K562 (cell line): ENCODE data around the gene MED15. TPM values are rescaled to one million over a fixed set of nuclear protein-coding genes. Genes with fewer than 3 reads are reported as not detected.

Source experiments
- ATAC-seq: fragments of 200-7000 bp; cut with Tn5 transposase; 3 replicates; pipeline ENCODE4 v1.9.1; 2020; ENCODE audit warnings: moderate library complexity
- BruUV-seq: library from RNA; stranded (reverse); fragments of 400-500 nt; replicated peaks from 2 replicates; lab custom pipeline; 2021; lab: Mats Ljungman, UMichigan
- CTCF ChIA-PET: fragments of 300-600 bp; formaldehyde crosslinking; extraction: SDS; loops from one replicate; lab custom pipeline; 2021; ENCODE audit warnings: low intra/inter-chr PET ratio; lab: Yijun Ruan, JAX
- POLR2A ChIA-PET: fragments of 300-600, 350-650 bp; sonication (Branson Sonifier 250); formaldehyde crosslinking; extraction: SDS; loops from one replicate; lab custom pipeline; 2021; ENCODE audit warnings: antibody characterized with exemption, inconsistent platforms; lab: Yijun Ruan, JAX
- DNase-seq, 4 experiments: peaks; one replicate each; pipeline versions ENCODE4 v3.0.0 to v3.0.0-alpha.2; 2011 to 2018; ENCODE audit warnings: low spot score in 3 of 4, mixed read lengths in 3 of 4; ENCODE audit errors: extremely low read depth in 1 of 4
- FAIRE-seq: peaks from 2 replicates; lab custom pipeline; 2011; peaks lifted over from hg19 to GRCh38; lab: Jason Lieb, UNC
- H2AFZ ChIP-seq: 2 replicates; pipeline ENCODE4 v1.6.0; 2011; ENCODE audit warnings: low read depth, low read length, control low read depth, inconsistent platforms
- H3K27ac ChIP-seq: fragments of 200-600 bp; 3 replicates; pipeline ENCODE4 v1.8.0; 2011; ENCODE audit warnings: low read depth, mild to moderate bottlenecking, control low read depth, inconsistent platforms, low read length, moderate library complexity, mixed read lengths; ENCODE audit errors: extremely low read depth
- H3K27me3 ChIP-seq, 2 experiments: fragments of 300-600 bp in 1 of 2; 2 replicates in 1 of 2; 3 replicates in 1 of 2; pipeline versions ENCODE4 v1.6.0 to v1.8.0; 2011; ENCODE audit warnings: inconsistent platforms in 2 of 2, low read length in 2 of 2, mild to moderate bottlenecking in 1 of 2, mixed read lengths in 1 of 2, moderate library complexity in 1 of 2; ENCODE audit not compliant: control insufficient read depth in 2 of 2, insufficient read depth in 2 of 2
- H3K36me3 ChIP-seq: fragments of 300-600 bp; 3 replicates; pipeline ENCODE4 v1.8.0; 2011; ENCODE audit warnings: mild to moderate bottlenecking, low read length, inconsistent platforms; ENCODE audit not compliant: control insufficient read depth, insufficient read depth
- H3K4me1 ChIP-seq, 2 experiments: fragments of 200-600 bp in 1 of 2; replicated peaks in 1 of 2; 2 replicates in 1 of 2; 3 replicates in 1 of 2; pipeline versions ENCODE4 v1.5.1 to v1.8.0; 2011; ENCODE audit warnings: inconsistent platforms in 2 of 2, low read length in 2 of 2, mild to moderate bottlenecking in 1 of 2, mixed read lengths in 1 of 2, moderate library complexity in 1 of 2; ENCODE audit not compliant: control insufficient read depth in 2 of 2, insufficient read depth in 2 of 2
- H3K4me2 ChIP-seq: 2 replicates; pipeline ENCODE4 v1.6.1; 2011; ENCODE audit warnings: low read length, control low read depth, inconsistent platforms, mixed read lengths; ENCODE audit not compliant: insufficient read depth
- H3K4me3 ChIP-seq: fragments of 200-600 bp; sonication (generic), shearing (Covaris generic); 2 replicates; pipeline ENCODE4 v1.5.1; 2016; ENCODE audit warnings: control low read depth, inconsistent platforms
- H3K79me2 ChIP-seq: fragments of 200-600 bp; 3 replicates; pipeline ENCODE4 v1.8.0; 2011; ENCODE audit warnings: low read length, inconsistent platforms; ENCODE audit not compliant: control insufficient read depth, insufficient read depth
- H3K9ac ChIP-seq, 2 experiments: 2 replicates each; pipeline versions ENCODE4 v1.6.0 to v1.6.1; 2011; ENCODE audit warnings: low read depth in 2 of 2, low read length in 2 of 2, control low read depth in 1 of 2, inconsistent platforms in 1 of 2, mild to moderate bottlenecking in 1 of 2, mixed read lengths in 1 of 2; ENCODE audit not compliant: insufficient read depth in 1 of 2
- H3K9me1 ChIP-seq: one replicate; pipeline ENCODE4 v1.6.0; 2011; ENCODE audit warnings: inconsistent platforms, mild to moderate bottlenecking, low read length, moderate library complexity; ENCODE audit not compliant: control insufficient read depth, insufficient read depth
- H3K9me3 ChIP-seq: replicated peaks from 2 replicates; pipeline ENCODE4 v1.5.1; 2011; ENCODE audit warnings: low read depth, low read length, inconsistent platforms; ENCODE audit not compliant: control insufficient read depth, insufficient read depth
- H4K20me1 ChIP-seq: replicated peaks from 2 replicates; pipeline ENCODE4 v1.6.1; 2011; ENCODE audit warnings: low read length, inconsistent platforms, mixed read lengths; ENCODE audit not compliant: control insufficient read depth, insufficient read depth
- CBX5 ChIP-seq: IDR thresholded peaks from 2 replicates; pipeline ENCODE4 v1.6.1; 2014; ENCODE audit warnings: low read depth, borderline replicate concordance
- ESRRA ChIP-seq: fragments of 450-650 bp; IDR thresholded peaks from 2 replicates; pipeline ENCODE4 v1.6.1; 2014; ENCODE audit warnings: low read depth, mild to moderate bottlenecking, moderate library complexity, borderline replicate concordance
- FOS ChIP-seq: IDR thresholded peaks from 3 replicates; pipeline ENCODE4 v1.6.1; 2011; ENCODE audit not compliant: insufficient read length; ENCODE audit errors: extremely low read depth
- HDAC2 ChIP-seq: fragments of 450-650 bp; IDR thresholded peaks from 2 replicates; pipeline ENCODE4 v1.6.1; 2016; ENCODE audit warnings: mild to moderate bottlenecking
- HMGN3 ChIP-seq: IDR thresholded peaks from 2 replicates; pipeline ENCODE4 v1.6.1; 2011; ENCODE audit warnings: borderline replicate concordance, low read depth, mild to moderate bottlenecking, mixed read lengths, low read length; ENCODE audit not compliant: insufficient read length; ENCODE audit errors: extremely low read depth
- LCOR ChIP-seq: sonication (generic); formaldehyde crosslinking; IDR thresholded peaks from 2 replicates; pipeline ENCODE4 v1.8.0; 2022; ENCODE audit warnings: mild to moderate bottlenecking, missing genetic modification reagents
- MAZ ChIP-seq, 2 experiments: fragments of 450-650 bp in 1 of 2; sonication (generic) in 1 of 2; formaldehyde crosslinking; IDR thresholded peaks in 1 of 2; conservative IDR thresholded peaks in 1 of 2; 2 replicates each; pipeline versions ENCODE4 v1.4.0 to v1.5.0; 2020; ENCODE audit warnings: mild to moderate bottlenecking in 1 of 2, missing genetic modification reagents in 1 of 2
- NFE2 ChIP-seq: IDR thresholded peaks from 2 replicates; pipeline ENCODE4 v1.6.1; 2014; ENCODE audit warnings: antibody characterized with exemption, low read depth
- POLR2AphosphoS5 ChIP-seq: IDR thresholded peaks from 2 replicates; pipeline ENCODE4 v1.6.1; 2011; ENCODE audit warnings: mild to moderate bottlenecking, low read depth, low read length, moderate library complexity; ENCODE audit not compliant: control insufficient read depth, insufficient read depth
- POLR3G ChIP-seq: IDR thresholded peaks from 2 replicates; pipeline ENCODE4 v1.6.1; 2011; ENCODE audit not compliant: insufficient read length, insufficient replicate concordance; ENCODE audit errors: extremely low read depth
- TFAP4 ChIP-seq: sonication (generic); formaldehyde crosslinking; IDR thresholded peaks from 2 replicates; pipeline ENCODE4 v1.8.0; 2022; ENCODE audit warnings: missing genetic modification reagents, mild to moderate bottlenecking, moderate library complexity, borderline replicate concordance
- TOE1 ChIP-seq, 2 experiments: fragments of 450-650 bp in 1 of 2; sonication (generic) in 1 of 2; formaldehyde crosslinking in 1 of 2; IDR thresholded peaks; 2 replicates each; pipeline versions ENCODE4 v1.7.1 to v1.8.0; 2016 to 2022; ENCODE audit warnings: borderline replicate concordance in 2 of 2, mild to moderate bottlenecking in 2 of 2, antibody characterized with exemption in 1 of 2, inconsistent platforms in 1 of 2, low read depth in 1 of 2, missing genetic modification reagents in 1 of 2, moderate library complexity in 1 of 2
- WGBS: fragments of 100-300 bp; shearing (Covaris generic); methylation state at CpG from one replicate; pipeline ENCODE4 v1.1.6; 2016; ENCODE audit warnings: low coverage, mixed read lengths; ENCODE audit not compliant: insufficient coverage; ENCODE audit errors: missing lambda C conversion rate; 5-methylcytosine and 5-hydroxymethylcytosine counted together
- in situ Hi-C: fragments of 300-500 bp; cut with MboI; formaldehyde crosslinking; loops from 4 replicates; pipeline ENCODE4 v1.15.0; 2018; ENCODE audit warnings: inconsistent platforms, mixed read lengths
- intact Hi-C: fragments of 100-400 bp; cut with micrococcal nuclease; formaldehyde crosslinking; loops from 2 replicates; pipeline ENCODE4 v1.14.2; 2022
- polyA plus RNA-seq, 8 experiments: library from polyadenylated mRNA; depleted of rRNA in 4 of 8; stranded (reverse) in 5 of 8; unstranded in 3 of 8; fragments of >200 nt; fragmentation: Nextera tagmentation in 2 of 8; fragmentation: Illumina TruSeq in 1 of 8; extraction: Ambion mirVana in 2 of 8; extraction: Trizol in 1 of 8; gene quantifications; 2 replicates each; pipeline versions ENCODE4 v1.2.1 to v1.2.3, GENCODE V29; 2011 to 2014; ENCODE audit warnings: inconsistent platforms in 1 of 8, missing spikeins in 1 of 8
- total RNA-seq, 7 experiments: library from RNA; depleted of rRNA in 6 of 7; stranded (reverse); fragments of >200 nt in 6 of 7; fragmentation: Illumina TruSeq in 2 of 7; extraction: Trizol in 2 of 7; gene quantifications; 2 replicates each; pipeline versions ENCODE4 v1.2.1 to v1.2.3, GENCODE V29; 2011 to 2021; ENCODE audit warnings: low replicate concordance in 1 of 7
- TF ChIP-seq, protein P1 (sequence below): fragments of 450-650 bp; conservative IDR thresholded peaks from 2 replicates; pipeline ENCODE4 v1.6.1; 2016; ENCODE audit warnings: missing genetic modification characterization, low read depth, mild to moderate bottlenecking, control low read depth, missing compliant biosample characterization
- TF ChIP-seq, protein P2 (sequence below), 3 experiments: fragments of 200-800 bp in 1 of 3; fragments of 250-450 bp in 1 of 3; fragments of 450-650 bp in 1 of 3; sonication (Bioruptor Pico) in 1 of 3; sonication (Bioruptor generic) in 1 of 3; formaldehyde crosslinking in 1 of 3; IDR thresholded peaks; 2 replicates each; pipeline versions ENCODE4 v1.6.1 to v1.8.0; 2016 to 2022; ENCODE audit warnings: mild to moderate bottlenecking in 2 of 3, missing genetic modification characterization in 2 of 3, missing compliant biosample characterization in 1 of 3, moderate library complexity in 1 of 3

Gene MED15
- total and polyA plus RNA-seq, 9 of the 15 experiments (the other 6 are each of a cell fraction or from before 2014, with no cell fraction given), result 4.0 to 271 (median 60.1) TPM

GRCh38 chr22:20580179-20580578 is 72.8 kb downstream of the MED15 start:
- Histone ChIP-seq H3K9me1 (peaks cover 22% of the 10 kb centered on the region), H3K4me1 (peaks cover 10 to 65% of the 10 kb centered on the region in 2 experiments), H3K9ac (peak overlapping the region in 1 of 2 experiments; percentile 33; a peak in 2 of 4 replicates), H3K4me3 (no peak overlapping the region), H4K20me1 (peaks cover 47% of the 10 kb centered on the region), H2AFZ (no peak overlapping the region), H3K27ac (no peak overlapping the region), H3K36me3 (peaks cover 98% of the 10 kb centered on the region), H3K9me3 (no peaks in the 10 kb centered on the region), H3K4me2 (no peak overlapping the region), H3K27me3 (no peaks in the 10 kb centered on the region), H3K79me2 (no peaks in the 10 kb centered on the region)
- ChIA-PET CTCF (no interaction called here), POLR2A (interaction anchor here (0.5 to 68.9 kb wide), 10 partner anchors 9 to 422 kb away, joined by 3 to 1693 read pairs (median 4); partner anchors contain the start of genes MED15 and THAP7)
- in situ Hi-C loops, result no loop called here
- intact Hi-C loops, result no loop called here
- no TSS peak for BruUV-seq
- no peak for FAIRE-seq
- 87% methylated on average over 7 of the region's 7 CpGs for WGBS
- ATAC-seq, result no peak
- no peak for DNase-seq
- TF ChIP-seq ESRRA (0 out of 2 replicates have a peak, but pooled peaks have one; percentile 20), TOE1 (IDR thresholded peaks at IDR 0.05; ENCODE audit: borderline replicate concordance) (no peak), TOE1 (CRISPR knock-in tag; IDR thresholded peaks at IDR 0.05; ENCODE audit: borderline replicate concordance, low read depth) (no peak), HMGN3 (peak; percentile 24), CBX5 (no peak), TFAP4 (CRISPR knock-in tag) (peak; percentile 44; the same call in 1 of the 2 replicates), MAZ (CRISPR knock-in tag; conservative IDR thresholded peaks at IDR 0.05 in 1 of 2, IDR thresholded peaks at IDR 0.05 in 1 of 2) (no peak), HDAC2 (no peak), FOS (no peak), POLR3G (no peak), POLR2AphosphoS5 (0 out of 2 replicates have a peak, but pooled peaks have one; percentile 14), LCOR (CRISPR knock-in tag) (0 out of 2 replicates have a peak, but pooled peaks have one; percentile 15), NFE2 (no peak)
- TF ChIP-seq, protein P1, sequence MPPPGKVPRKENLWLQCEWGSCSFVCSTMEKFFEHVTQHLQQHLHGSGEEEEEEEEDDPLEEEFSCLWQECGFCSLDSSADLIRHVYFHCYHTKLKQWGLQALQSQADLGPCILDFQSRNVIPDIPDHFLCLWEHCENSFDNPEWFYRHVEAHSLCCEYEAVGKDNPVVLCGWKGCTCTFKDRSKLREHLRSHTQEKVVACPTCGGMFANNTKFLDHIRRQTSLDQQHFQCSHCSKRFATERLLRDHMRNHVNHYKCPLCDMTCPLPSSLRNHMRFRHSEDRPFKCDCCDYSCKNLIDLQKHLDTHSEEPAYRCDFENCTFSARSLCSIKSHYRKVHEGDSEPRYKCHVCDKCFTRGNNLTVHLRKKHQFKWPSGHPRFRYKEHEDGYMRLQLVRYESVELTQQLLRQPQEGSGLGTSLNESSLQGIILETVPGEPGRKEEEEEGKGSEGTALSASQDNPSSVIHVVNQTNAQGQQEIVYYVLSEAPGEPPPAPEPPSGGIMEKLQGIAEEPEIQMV (tag), result no peak
- TF ChIP-seq, protein P2, sequence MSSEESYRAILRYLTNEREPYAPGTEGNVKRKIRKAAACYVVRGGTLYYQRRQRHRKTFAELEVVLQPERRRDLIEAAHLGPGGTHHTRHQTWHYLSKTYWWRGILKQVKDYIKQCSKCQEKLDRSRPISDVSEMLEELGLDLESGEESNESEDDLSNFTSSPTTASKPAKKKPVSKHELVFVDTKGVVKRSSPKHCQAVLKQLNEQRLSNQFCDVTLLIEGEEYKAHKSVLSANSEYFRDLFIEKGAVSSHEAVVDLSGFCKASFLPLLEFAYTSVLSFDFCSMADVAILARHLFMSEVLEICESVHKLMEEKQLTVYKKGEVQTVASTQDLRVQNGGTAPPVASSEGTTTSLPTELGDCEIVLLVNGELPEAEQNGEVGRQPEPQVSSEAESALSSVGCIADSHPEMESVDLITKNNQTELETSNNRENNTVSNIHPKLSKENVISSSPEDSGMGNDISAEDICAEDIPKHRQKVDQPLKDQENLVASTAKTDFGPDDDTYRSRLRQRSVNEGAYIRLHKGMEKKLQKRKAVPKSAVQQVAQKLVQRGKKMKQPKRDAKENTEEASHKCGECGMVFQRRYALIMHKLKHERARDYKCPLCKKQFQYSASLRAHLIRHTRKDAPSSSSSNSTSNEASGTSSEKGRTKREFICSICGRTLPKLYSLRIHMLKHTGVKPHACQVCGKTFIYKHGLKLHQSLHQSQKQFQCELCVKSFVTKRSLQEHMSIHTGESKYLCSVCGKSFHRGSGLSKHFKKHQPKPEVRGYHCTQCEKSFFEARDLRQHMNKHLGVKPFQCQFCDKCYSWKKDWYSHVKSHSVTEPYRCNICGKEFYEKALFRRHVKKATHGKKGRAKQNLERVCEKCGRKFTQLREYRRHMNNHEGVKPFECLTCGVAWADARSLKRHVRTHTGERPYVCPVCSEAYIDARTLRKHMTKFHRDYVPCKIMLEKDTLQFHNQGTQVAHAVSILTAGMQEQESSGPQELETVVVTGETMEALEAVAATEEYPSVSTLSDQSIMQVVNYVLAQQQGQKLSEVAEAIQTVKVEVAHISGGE (CRISPR knock-in tag; IDR thresholded peaks at IDR 0.05), result 0 out of 6 replicates have a peak, but pooled peaks of 1 of the 3 experiments have one; percentile 15
